GM19035 (cell line): Measurements from ENCODE around the gene TARDBP.
"Not testable (repeated sequence)": the region's sequence is repeated elsewhere in the genome, so short reads cannot be mapped to it uniquely, and the experiment has no call there.

ENCODE experiments used
- ATAC-seq: cut with Tn5 transposase; IDR thresholded peaks from one replicate; pipeline ENCODE4 v1.9.1; 2021; ENCODE audit not compliant: unreplicated experiment

TARDBP gene

GRCh38 chr1:10992004-10992403 lies 20.4 kb upstream of the TARDBP start:
- ATAC-seq, result not testable (repeated sequence)

DNA sequence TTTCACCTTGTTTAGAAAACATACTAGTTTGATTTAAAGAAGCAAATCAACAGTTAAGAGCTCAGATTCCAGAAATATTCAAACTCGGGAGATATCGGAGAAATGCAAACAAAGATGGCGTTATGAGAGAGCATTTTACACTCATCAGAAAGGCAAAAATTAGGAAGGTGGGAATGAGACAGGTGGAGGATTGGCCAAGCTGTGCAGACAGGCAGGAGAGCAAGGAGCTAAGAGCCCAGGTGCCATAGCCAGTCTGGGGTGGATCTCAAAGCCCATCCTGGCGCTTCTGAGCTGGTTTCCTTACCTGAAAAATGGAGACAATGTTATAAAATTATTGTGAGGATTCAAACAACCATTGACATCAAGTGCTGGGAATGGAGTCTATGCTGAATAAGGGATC lies 19.6 kb upstream of the TARDBP start:
- ATAC-seq, result no peak

GRCh38 chr1:10996100-10996499 lies 16.4 kb upstream of the TARDBP start:
- no peak for ATAC-seq

- no peak for ATAC-seq
These were observed 11.9 kb upstream of the TARDBP start for GRCh38 chr1:11000526-11000925.

GRCh38 chr1:11013160-11013531 lies 692 bp downstream of the TARDBP start:
- ATAC-seq, result no peak

GRCh38 chr1:11019358-11019757 lies 6.9 kb downstream of the TARDBP start:
- ATAC-seq, result not testable (repeated sequence)

DNA sequence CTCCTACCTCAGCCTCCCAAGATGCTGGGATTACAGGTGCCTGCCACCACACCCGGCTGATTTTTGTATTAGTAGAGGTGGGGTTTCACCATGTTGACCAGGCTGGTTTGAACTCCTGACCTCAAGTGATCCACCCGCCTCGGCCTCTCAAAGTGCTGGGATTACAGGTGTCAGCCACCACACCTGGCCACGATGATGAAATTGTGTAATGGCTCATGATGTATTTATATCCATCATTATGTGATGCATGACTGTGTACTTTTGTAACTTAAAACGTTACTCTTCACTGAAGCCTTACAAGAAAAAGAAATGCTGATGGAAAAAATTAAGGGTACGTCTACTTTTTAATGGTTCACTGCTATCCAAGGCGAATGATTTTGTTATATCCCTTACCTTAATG lies 7.5 kb downstream of the TARDBP start:
- ATAC-seq, result no peak

DNA sequence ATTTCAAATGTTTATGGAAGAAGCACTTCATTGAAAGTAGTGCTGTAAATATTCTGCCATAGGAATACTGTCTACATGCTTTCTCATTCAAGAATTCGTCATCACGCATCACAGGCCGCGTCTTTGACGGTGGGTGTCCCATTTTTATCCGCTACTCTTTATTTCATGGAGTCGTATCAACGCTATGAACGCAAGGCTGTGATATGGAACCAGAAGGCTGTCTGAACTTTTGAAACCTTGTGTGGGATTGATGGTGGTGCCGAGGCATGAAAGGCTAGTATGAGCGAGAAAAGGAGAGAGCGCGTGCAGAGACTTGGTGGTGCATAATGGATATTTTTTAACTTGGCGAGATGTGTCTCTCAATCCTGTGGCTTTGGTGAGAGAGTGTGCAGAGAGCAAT lies 10.7 kb downstream of the TARDBP start:
- ATAC-seq, result no peak

- no peak for ATAC-seq
These were observed 11.9 kb downstream of the TARDBP start for GRCh38 chr1:11024154-11024873.

DNA sequence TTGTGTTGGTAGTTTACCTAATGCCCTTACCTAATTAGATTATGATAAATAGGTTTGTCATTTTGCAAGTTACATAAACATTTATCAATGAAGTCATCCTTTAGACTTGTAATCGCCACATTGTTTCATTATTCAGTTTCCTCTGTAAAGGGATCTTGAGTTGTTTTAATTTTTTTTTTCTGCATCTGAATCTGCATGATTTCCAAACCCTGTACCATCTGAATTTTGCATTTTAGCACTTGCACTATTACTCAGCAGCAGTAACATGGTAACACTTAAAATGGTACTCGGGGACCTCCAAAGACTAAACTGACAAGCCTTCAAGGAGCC lies 12.4 kb downstream of the TARDBP start:
- ATAC-seq, result no peak

GRCh38 chr1:11025618-11026017 lies 13.2 kb downstream of the TARDBP start:
- no peak for ATAC-seq

- no peak for ATAC-seq
These were observed 13.6 kb downstream of the TARDBP start for GRCh38 chr1:11026052-11026451.

DNA sequence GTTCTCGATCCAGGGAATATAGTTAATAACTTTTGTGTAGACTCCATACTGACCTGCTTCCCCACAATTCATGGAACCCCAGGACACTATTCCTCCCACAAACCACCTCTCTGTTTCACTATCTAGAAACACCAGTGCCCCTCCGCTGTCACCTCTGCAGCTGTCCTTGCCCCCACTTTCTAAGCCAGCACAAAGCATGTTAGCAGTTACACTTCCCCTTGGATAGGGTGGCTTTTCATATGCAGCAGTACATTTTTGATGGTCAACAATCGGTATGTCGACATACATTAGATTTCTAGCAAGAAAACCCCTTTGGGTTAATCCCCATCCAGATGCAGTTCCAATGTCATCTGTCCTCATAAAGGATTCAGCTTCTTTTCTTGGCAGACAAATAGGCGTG lies 14.4 kb downstream of the TARDBP start:
- ATAC-seq, result no peak

- no peak for ATAC-seq
These were observed 14.9 kb downstream of the TARDBP start for GRCh38 chr1:11027316-11027715.

GRCh38 chr1:11028018-11028417 lies 15.6 kb downstream of the TARDBP start:
- ATAC-seq, result no peak

DNA sequence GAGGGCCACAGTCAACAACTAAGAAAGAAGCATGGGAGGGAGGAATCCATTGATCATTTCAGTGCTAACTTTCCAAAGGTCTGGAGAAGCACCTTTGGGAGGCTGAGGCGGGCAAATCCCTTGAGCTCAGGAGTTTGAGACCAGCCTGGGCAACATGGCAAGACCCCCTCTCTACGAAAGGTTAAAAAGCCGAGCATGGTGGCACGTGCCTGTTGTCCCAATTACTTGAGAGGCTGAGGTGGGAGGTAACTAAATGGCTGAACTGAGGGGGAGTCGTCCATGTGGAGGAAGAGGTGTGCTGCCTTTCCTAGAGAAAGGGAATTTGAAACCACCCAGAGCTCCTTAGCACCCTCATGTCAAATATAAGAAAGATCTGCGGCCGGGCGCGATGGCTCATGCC lies 18.4 kb downstream of the TARDBP start:
- ATAC-seq, result no peak

GRCh38 chr1:11031624-11032262 lies 19.3 kb downstream of the TARDBP start:
- ATAC-seq, result no peak

DNA sequence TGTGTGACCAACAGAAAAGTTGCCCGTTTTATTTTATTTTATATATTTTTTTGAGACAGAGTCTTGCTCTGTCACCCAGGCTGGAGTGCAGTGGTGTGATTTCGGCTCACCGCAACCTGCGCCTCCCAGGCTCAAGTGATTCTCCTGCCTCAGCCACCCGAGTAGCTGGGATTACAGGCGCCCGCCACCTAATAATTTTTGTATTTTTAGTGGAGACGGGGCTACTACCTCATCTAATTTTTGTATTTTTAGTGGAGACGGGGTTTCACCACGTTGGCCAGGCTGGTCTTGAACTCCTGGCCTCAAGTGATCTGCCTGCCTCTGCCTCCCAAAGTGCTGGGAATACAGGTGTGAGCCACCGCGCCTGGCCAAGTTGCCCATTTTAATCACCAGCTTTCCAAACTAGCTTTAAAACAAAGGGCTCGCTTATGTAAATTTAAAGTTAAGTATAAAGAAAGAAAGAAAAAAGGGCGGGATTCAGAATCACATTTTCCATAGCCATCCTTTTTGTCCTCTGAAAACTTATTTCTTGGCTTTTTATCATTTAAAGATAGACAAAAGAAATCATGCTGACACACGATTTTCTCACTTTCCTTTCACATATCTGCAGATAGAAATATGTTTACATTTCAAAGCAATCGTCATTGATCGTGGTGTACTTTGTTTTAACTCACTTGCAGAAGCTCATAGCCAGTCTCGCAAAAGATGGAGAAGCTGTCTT lies 24.7 kb downstream of the TARDBP start:
- not testable (repeated sequence) for ATAC-seq

DNA sequence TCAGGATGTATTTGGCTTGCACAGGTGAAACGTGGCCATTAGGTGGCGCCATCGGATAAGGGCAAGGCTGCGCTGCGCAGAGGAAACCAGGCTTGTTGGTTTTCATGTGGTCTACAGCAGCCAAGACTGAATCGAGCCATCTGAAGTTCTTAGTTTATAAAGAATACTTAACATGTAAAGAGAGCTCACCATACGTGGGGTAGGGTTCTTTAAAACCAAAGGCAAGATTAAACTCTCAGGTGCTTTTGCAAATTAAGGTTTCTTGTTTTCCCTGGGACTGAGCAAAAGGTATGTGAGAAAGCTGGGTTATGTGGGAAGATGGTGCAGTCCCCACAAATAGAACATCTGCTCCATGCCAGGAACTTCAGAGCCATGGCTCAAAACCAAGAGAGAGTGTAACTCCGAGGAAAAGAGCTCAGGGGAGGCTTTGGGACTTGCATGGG lies 25.3 kb downstream of the TARDBP start:
- no peak for ATAC-seq

DNA sequence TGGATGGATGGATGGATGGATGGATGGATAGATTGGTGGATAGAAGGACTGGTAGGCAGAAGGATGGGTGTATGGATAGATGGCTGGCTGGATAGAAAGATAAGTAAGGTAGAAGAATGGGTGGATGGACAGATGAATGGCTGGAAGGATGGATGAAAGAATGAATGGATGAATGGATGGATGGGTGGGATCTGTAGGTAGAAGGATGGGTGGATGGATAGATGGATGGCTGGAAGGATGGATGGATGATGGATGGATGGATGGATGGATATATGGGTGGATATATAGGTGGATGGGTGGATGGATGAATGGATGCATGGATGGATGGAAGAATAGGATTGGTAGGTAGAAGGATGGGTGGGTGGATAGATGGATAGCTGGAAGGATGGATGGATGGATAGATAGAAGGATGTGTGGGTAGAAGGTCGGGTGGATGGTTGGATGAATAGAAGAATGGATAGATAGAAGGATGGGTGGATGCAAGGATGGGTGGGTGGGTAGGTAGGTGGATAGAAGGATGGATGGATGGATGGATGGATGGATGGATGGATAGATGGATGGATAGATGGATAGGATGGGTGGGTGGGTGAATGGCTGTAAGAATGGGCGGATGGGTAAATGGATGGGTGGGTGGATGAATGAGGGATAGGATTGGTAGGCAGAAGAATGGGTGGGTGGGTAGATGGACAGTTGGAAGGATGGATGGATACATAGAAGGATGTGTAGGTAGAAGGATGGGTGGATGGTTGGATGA lies 27.1 kb downstream of the TARDBP start:
- no peak for ATAC-seq

GRCh38 chr1:11040105-11040429 lies 27.6 kb downstream of the TARDBP start:
- ATAC-seq, result not testable (repeated sequence)

- ATAC-seq, result no peak
These were observed 28.6 kb downstream of the TARDBP start for GRCh38 chr1:11041048-11041447.
